Measurements from ENCODE around the gene HPCAL1. TPM values are rescaled to one million over a fixed set of nuclear protein-coding genes. Genes with fewer than 3 reads are reported as not detected.

Gene HPCAL1
- total and polyA plus RNA-seq, 2 of the 4 experiments (the other 2 are of a cell fraction) = 8.2 to 33.7 TPM

- Histone ChIP-seq H2AFZ (replicated peaks; ENCODE audit: low read length, poor library complexity) (no peak overlapping the region), H2BK20ac (ENCODE audit: low read depth, low read length) (no peak overlapping the region), H2BK5ac (ENCODE audit: low read depth, low read length, poor library complexity, severe bottlenecking) (no peak overlapping the region), H4K5ac (ENCODE audit: low read depth, low read length) (no peak overlapping the region), H3K56ac (ENCODE audit: extremely low read depth, insufficient read depth, low read length) (no peak overlapping the region), H3K27ac (ENCODE audit: insufficient read depth, low read length) (no peak overlapping the region), H2BK120ac (ENCODE audit: low read depth, low read length) (no peak overlapping the region), H3K4me1 (ENCODE audit: control insufficient read depth, insufficient read depth, low read length) (no peaks in the 10 kb centered on the region; the same call in 1 of the 2 replicates), H3K36me3 (ENCODE audit: control insufficient read depth, insufficient read depth, low read length) (no peaks in the 10 kb centered on the region; the same call in 1 of the 2 replicates), H2AK5ac (ENCODE audit: low read depth, low read length) (no peak overlapping the region), H3K9me1 (ENCODE audit: insufficient read depth, low read length) (no peaks in the 10 kb centered on the region; the same call in 1 of the 2 replicates), H3K27me3 (ENCODE audit: control insufficient read depth, insufficient read depth, low read length) (no peaks in the 10 kb centered on the region), H4K91ac (ENCODE audit: insufficient read depth, low read depth, low read length) (no peak overlapping the region), H3K4me3 (ENCODE audit: insufficient read depth, low read depth, low read length) (no peak overlapping the region), H2BK15ac (ENCODE audit: low read depth, low read length) (no peak overlapping the region), H3K4ac (ENCODE audit: low read depth, low read length) (no peak overlapping the region), H4K8ac (ENCODE audit: low read depth in 2 of 2, low read length in 2 of 2) (no peak overlapping the region), H2AK9ac (replicated peaks; ENCODE audit: low read depth, low read length, poor library complexity) (no peak overlapping the region), H3K79me1 (ENCODE audit: low read depth in 1 of 2, low read length in 2 of 2) (peaks cover 17 to 29% of the 10 kb centered on the region in 2 experiments), H4K20me1 (ENCODE audit: insufficient read depth, low read length) (no peaks in the 10 kb centered on the region; the same call in 1 of the 2 replicates), H3K9me3 (ENCODE audit: control insufficient read depth, insufficient read depth, low read length) (no peaks in the 10 kb centered on the region), H3K14ac (replicated peaks; ENCODE audit: low read depth, low read length) (no peak overlapping the region), H3K4me2 (ENCODE audit: low read depth, low read length) (no peak overlapping the region), H3K23ac (ENCODE audit: low read depth, low read length) (no peak overlapping the region), H3K9ac (ENCODE audit: low read depth, low read length) (no peak overlapping the region), H3K18ac (ENCODE audit: low read depth, low read length) (no peak overlapping the region)
- in situ Hi-C loops (cut with MboI; ENCODE audit: low sequenced_read_pairs) = no loop called here
- no CpG with 5 or more reads among the region's 10 CpGs for WGBS, 2 experiments (ENCODE audit: extremely low coverage in 2 of 2, insufficient read length in 1 of 2)
- no TSS peak for BruUV-seq (replicated peaks)
- no peak for DNase-seq
- no peak for ATAC-seq (ENCODE audit: low read depth)
- intact Hi-C loops (cut with micrococcal nuclease) = no loop called here
- POLR2A ChIA-PET (ENCODE audit: unreplicated experiment) = no interaction called here
- CTCF ChIA-PET = no interaction called here
- dilution Hi-C loops (cut with HindIII; ENCODE audit: low sequenced_read_pairs, unreplicated experiment) = no loop called here
- TF ChIP-seq CEBPB (IDR thresholded peaks at IDR 0.05; ENCODE audit: low read depth, low read length) (no peak), BHLHE40 (IDR thresholded peaks at IDR 0.05; ENCODE audit: low read depth, low read length) (no peak), FOS (IDR thresholded peaks at IDR 0.05; ENCODE audit: low read depth, low read length) (no peak), CHD1 (IDR thresholded peaks at IDR 0.05; ENCODE audit: low read depth, low read length) (no peak), USF2 (IDR thresholded peaks at IDR 0.05; ENCODE audit: low read depth, low read length) (no peak), MXI1 (IDR thresholded peaks at IDR 0.05; ENCODE audit: borderline replicate concordance, low read depth, low read length) (no peak), MAZ (IDR thresholded peaks at IDR 0.05; ENCODE audit: borderline replicate concordance, low read depth, low read length) (no peak), SMC3 (IDR thresholded peaks at IDR 0.05; ENCODE audit: low read depth, low read length) (no peak), MAFK (IDR thresholded peaks at IDR 0.05; ENCODE audit: low read depth, low read length) (no peak), RAD21 (IDR thresholded peaks at IDR 0.05; ENCODE audit: low read length) (no peak), RFX5 (IDR thresholded peaks at IDR 0.05; ENCODE audit: low read depth, low read length) (no peak), ELK1 (IDR thresholded peaks at IDR 0.05; ENCODE audit: borderline replicate concordance, low read depth, low read length) (no peak), POLR2A (IDR thresholded peaks at IDR 0.05; ENCODE audit: low read depth, low read length) (no peak), NFE2L2 (IDR thresholded peaks at IDR 0.05; ENCODE audit: low read depth, low read length) (no peak), RCOR1 (IDR thresholded peaks at IDR 0.05; ENCODE audit: insufficient replicate concordance, low read length) (no peak)
- TF ChIP-seq, protein P1, sequence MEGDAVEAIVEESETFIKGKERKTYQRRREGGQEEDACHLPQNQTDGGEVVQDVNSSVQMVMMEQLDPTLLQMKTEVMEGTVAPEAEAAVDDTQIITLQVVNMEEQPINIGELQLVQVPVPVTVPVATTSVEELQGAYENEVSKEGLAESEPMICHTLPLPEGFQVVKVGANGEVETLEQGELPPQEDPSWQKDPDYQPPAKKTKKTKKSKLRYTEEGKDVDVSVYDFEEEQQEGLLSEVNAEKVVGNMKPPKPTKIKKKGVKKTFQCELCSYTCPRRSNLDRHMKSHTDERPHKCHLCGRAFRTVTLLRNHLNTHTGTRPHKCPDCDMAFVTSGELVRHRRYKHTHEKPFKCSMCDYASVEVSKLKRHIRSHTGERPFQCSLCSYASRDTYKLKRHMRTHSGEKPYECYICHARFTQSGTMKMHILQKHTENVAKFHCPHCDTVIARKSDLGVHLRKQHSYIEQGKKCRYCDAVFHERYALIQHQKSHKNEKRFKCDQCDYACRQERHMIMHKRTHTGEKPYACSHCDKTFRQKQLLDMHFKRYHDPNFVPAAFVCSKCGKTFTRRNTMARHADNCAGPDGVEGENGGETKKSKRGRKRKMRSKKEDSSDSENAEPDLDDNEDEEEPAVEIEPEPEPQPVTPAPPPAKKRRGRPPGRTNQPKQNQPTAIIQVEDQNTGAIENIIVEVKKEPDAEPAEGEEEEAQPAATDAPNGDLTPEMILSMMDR (conservative IDR thresholded peaks at IDR 0.05; ENCODE audit: low read depth, low read length) = no peak
These were observed 17.3 kb downstream of the HPCAL1 start for GRCh38 chr2:10319892-10320574.
